ENCODE results near the gene DPAGT1.
"Not testable (repeated sequence)": the region's sequence is repeated elsewhere in the genome, so short reads cannot be mapped to it uniquely, and the experiment has no call there.

Gene DPAGT1

DNA sequence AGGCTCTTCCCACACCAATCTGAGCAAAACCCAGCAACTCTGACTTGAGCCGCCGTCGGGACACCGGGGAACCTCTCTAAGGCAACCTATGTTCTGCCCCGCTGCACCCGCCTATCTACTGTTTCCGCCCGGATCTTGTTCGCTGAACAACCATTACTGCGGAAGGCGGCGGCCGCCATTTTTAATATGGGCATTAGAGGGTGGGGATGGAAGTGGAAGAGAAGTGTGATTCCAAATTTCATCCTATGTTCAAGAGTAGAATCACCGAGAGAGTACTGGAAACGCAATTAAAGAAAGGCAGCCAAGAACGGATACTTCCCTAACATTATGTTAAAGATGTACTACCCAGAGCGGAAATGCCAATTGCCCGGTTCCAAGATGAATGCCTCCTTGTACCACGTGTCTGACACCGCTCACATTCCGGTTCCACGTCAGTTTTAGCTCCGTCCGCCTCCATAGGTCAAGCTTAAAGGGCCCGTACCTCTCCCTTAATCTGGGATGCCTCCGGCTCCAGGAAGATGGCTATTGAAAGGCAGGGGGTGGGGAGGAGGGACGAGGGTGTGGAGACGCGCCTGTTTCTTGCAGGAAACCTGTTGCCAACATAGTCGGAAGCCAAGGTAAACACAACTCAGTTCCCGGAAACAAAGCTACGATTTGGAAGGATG is at the start of gene DPAGT1:
DPAGT1 (minus strand) TSS at position 95 of the 665 bp plus-strand sequence. CDS start 198 bp downstream, outside the sequence.
- peak in 55 of 56 donors; percentile 60 to 99 (median 86) for DNase-seq

GRCh38 chr11:119149786-119150275 is 48.2 kb upstream of the DPAGT1 start:
- peak in 1 of 56 donors; percentile 26 for DNase-seq

DNA sequence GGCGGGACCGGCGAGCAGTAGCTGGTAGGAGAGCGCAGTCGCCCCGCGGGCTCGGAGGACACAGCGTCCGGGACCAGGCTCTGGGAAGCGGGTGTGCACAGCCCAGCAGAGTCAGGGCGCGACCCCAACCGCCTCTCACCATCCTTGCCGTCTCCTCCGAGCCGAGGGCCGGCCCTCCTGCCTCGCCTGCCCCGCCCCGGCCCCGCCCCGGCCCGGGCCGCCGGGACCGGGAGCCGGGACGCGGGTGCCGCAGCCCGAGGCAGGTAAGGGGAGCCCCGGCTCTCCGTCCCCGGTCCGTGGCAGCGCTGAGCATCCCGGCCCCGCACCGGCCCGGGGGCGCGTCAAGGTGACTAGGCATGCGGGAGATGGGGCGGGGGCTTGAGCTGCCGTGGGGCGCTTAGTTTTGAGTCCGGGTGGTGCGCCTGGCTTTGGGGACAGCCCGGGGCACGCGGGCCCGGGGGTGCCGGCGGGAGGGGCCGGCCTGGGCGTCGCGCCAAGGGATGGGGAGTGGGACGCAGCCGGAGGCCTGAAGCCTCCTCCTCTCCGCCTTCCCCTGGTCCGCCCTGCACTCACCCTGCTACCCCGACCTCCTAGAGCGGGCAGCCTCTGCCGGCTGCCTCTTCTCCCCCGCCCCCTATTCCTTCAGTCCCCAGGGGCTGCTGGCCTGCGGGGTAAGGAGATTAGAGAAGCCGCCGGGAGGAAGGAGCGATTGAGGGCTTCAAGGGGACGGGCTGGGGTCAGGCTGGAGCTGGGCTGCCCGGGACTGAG is 47.5 kb upstream of the DPAGT1 start, which contains the start of gene ABCG4:
ABCG4 (plus strand) TSS at position 35 of the 768 bp plus-strand sequence. CDS start 914 bp downstream, outside the sequence.
- peak in 7 of 56 donors; percentile 12 to 40 (median 29) for DNase-seq

- DNase-seq: no peak
Observed at GRCh38 chr11:119148720-119149017, 47.0 kb upstream of the DPAGT1 start.

GRCh38 chr11:119147604-119148333 is 46.1 kb upstream of the DPAGT1 start:
- no peak for DNase-seq

GRCh38 chr11:119145551-119145950 is 43.9 kb upstream of the DPAGT1 start:
- DNase-seq: no peak

DNA sequence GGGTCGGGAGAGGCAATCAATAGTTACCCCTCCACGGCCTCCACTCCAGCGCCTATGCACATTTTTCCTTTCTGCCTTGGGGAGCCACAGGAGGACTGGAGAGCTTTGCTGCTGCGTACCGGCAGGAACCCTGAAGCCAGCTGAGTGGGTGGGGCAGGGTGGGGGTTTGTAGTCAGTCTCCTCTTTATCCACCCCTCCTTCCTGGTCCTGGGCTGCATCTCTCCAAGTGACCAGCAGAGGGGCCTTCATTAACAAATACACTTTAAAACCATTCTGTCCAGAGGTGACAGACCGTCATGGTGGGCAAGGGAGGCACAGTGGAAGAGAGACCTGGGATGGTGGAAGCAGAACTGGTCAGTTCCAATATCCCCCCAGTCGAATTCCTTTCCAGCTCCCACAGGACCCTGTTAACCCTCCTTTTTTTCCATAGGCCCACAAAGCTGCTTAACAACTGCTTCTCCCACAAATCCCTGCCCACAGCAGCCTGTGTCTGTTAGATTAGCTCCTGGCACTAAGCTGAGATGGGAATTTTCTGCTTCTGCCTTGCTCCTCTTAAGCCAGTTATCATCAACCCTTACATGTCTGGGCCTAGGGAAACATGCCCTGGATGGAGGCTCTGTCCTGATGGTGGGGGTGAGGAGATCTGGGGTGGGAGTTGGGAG is 43.3 kb upstream of the DPAGT1 start:
- DNase-seq: peak in 20 of 56 donors; percentile 4 to 48 (median 18)

DNA sequence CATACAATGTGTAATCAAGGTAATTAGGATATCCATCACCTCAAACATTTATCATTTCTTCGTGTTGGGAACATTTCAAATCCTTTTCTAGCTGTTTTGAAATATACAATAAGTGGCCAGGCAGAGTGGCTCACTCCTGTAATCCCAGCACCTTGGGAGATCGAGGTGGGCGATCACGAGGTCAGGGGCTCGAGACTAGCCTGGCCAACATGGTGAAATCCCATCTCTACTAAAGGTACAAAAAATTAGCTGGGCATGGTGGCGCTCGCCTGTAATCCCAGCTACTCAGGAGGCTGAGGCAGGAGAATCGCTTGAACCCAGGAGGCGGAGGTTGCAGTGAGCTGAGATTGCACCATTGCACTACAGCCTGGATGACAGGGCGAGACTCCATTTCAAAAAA is 37.6 kb upstream of the DPAGT1 start:
- DNase-seq: not testable (repeated sequence)

DNA sequence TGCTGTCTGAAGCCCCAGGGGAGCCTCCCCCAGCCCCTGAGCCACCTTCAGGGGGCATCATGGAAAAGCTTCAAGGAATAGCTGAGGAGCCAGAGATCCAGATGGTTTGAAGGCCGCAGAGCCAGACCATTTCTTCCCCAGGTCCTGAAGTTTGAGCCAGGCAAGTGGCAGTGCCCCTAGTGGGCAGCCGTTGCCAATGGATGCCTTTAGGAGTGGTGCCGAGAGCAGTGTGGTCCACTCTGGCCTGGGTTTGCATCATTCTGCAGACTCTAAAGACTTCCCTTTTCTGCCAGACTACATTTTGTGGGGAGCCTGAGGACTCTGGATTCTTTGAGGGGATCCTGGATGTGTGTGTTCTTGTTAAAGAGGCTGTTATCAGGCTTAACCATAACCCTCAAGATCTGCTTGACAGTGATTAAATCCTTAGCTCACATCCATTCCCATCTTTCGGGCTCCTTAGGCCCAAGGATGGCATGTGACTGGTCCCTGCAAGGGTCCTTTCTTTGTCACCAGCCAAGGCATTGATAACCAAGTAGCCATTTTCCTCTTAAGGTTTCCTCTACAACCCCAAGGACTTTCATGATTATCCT is 32.8 kb upstream of the DPAGT1 start:
- no peak for DNase-seq

GRCh38 chr11:119130662-119131061 is 29.0 kb upstream of the DPAGT1 start:
- DNase-seq: no peak

DNA sequence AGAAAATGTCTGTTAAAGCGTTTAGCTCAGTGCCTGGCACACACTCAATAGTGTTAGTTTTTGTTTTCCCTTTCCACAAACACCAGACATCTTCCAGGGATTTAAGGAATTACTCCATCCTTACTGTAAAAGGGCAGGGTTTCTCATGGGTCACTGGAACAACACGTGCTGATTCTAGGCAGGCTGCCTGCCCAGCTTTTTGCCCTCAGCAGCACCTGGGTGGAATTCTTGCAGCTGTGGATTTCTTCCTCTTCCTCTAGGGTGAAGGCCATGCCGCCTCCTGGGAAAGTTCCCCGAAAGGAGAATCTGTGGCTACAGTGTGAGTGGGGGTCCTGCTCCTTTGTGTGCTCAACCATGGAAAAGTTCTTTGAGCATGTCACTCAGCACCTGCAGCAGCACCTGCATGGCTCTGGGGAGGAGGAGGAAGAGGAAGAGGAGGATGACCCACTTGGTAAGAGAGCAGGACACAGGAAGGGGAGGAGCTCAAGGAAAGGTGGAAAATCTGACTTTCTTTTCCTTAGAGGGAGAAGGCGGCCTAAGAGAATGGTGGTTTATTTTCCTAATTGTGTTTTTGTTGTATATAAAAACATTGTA is 25.1 kb upstream of the DPAGT1 start:
- DNase-seq: no peak

GRCh38 chr11:119125821-119126220 is 24.2 kb upstream of the DPAGT1 start:
- DNase-seq: no peak

- no peak for DNase-seq
Observed at GRCh38 chr11:119121811-119122124, 20.1 kb upstream of the DPAGT1 start.

GRCh38 chr11:119121008-119121810 is 19.6 kb upstream of the DPAGT1 start, which contains the start of gene HINFP:
Gene HINFP (plus strand): TSS chr11:119121580. CDS start chr11:119126945, 5,365 bp downstream.
- peak; percentile 95 to 100 (median 99) for DNase-seq

- DNase-seq: no peak
Observed at GRCh38 chr11:119120639-119121007, 19.0 kb upstream of the DPAGT1 start.

GRCh38 chr11:119118946-119119345 is 17.3 kb upstream of the DPAGT1 start:
- DNase-seq: no peak

DNA sequence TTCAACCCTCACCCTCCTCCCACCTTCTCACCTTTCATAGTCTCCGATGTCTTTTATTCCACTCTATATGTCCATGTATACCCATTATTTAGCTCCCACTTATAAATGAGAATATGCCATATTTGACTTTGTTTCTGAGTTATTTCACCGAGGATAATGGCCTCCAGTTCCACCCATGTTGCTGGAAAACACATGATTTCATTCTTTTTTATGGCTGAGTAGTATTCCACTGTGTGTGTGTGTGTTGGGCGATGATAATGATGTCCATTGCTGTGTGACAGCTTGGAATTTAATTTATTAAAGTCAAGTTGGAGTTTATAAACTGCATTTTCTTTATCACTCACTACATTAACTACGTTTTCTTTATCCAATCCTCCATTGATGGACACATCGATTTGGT is 16.6 kb upstream of the DPAGT1 start:
- no peak for DNase-seq

- DNase-seq: no peak
Observed at GRCh38 chr11:119117004-119117706, 15.5 kb upstream of the DPAGT1 start.

DNA sequence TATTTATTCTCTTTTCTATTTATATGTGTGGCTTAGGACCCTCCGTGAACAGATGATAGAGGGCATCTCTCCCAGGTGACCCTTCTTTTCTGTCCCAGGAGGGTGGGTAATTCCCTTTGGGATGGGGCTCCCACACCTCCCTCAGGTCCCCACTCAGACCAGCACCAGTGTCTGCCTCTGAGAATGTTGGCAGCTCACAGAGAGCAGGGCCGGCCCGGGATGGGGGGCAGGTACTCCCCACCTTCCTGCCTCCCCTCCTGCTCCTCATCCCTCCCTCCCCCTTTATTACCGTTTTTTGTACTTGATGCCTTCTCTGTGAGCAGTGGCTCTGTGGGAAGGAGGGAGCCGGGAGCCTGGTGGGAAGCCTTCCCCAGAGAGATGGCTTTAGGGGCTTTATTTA is 14.9 kb upstream of the DPAGT1 start:
- DNase-seq: no peak

Measured in amygdala (tissue), 56 donors.